GM21367 (cell line): Measurements from ENCODE around the gene MMRN2.
"Not testable (repeated sequence)": the region's sequence is repeated elsewhere in the genome, so short reads cannot be mapped to it uniquely, and the experiment has no call there.

Experiments used
- ATAC-seq: cut with Tn5 transposase; IDR thresholded peaks from one replicate; pipeline ENCODE4 v1.9.1; 2021; ENCODE audit not compliant: unreplicated experiment

The MMRN2 gene

DNA sequence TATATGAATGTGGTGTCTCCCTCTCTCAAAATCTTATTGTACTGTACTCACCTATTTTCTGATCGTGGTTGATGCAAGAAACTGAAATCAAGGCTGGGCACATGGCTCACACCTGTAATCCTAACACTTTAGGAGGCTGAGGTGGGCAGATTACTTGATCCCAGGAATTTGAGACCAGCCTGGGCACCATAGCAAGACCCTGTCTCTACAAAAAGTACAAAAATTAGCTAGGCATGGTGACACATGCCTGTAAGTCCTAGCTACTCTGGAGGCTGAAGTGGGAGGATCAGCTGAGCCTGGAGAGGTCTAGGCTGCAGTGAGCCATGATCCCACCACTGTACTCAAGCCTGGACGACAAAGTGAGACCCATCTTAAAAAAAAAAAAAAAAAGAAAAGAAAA is 16.0 kb downstream of the MMRN2 start:
- ATAC-seq, result no peak

DNA sequence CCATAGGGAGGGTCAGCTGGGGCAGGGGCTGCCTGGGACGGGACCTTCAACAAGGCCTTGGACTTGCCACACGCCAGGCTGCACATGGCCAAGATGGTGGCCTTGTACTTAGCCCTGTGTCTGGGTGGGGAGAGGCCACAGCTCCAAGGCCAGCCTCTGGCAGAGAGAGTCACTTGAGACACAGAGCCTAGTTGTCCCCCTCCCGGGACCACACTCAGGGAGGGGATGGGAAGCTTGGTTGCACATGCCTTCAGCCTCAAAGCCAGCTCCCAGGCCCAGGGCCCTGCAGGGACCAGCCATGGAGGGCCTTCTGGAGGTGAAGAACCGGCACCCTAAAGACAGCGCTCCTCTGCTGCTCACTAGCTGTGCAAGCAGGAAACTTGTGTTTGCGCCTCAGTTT is 16.7 kb downstream of the MMRN2 start:
- ATAC-seq, result no peak

- not testable (repeated sequence) for ATAC-seq
Measured at GRCh38 chr10:86940076-86940475, 17.3 kb downstream of the MMRN2 start.

GRCh38 chr10:86938260-86938659 is 19.2 kb downstream of the MMRN2 start:
- no peak for ATAC-seq

GRCh38 chr10:86937502-86938154 is 19.8 kb downstream of the MMRN2 start:
- ATAC-seq, result no peak

DNA sequence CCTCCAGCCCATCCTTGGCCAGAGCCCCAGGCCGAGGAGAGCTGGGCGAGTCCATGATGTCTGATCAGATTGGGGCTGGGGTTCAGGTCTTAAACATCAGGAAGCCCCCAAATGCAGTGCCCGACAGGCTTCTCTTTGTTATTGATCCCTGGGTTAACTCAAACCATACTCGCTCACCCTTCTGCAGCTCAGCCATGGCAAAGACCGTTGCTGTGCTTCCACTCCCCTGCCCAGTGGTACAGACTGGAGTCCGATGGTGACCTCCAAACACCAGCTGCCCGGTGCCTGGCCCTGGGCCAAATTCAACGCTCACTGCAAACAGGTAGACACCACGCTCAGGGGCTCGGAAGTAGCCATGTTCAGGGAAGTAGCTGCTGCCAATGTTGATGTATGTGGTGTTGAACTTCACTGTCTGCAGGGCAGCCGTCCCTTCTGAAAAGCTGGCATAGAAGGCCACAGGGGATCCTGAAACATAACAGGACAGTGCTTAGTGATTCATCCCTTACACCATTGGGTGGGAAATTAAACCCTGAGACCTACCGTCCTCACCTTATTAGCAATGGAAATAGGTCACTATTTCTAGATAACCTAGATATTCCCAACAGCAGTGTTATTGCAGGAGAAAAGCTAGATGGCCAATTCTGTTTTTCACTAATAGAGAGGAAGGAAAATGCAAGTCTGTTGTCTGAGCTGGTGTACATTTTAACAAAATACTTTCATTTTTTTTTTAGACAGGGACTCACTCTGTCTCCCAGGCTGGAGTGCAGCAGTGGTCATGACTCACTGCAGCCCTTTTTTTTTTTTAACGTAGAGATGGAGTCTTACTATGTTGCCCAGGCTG is 20.5 kb downstream of the MMRN2 start:
- ATAC-seq, result no peak

DNA sequence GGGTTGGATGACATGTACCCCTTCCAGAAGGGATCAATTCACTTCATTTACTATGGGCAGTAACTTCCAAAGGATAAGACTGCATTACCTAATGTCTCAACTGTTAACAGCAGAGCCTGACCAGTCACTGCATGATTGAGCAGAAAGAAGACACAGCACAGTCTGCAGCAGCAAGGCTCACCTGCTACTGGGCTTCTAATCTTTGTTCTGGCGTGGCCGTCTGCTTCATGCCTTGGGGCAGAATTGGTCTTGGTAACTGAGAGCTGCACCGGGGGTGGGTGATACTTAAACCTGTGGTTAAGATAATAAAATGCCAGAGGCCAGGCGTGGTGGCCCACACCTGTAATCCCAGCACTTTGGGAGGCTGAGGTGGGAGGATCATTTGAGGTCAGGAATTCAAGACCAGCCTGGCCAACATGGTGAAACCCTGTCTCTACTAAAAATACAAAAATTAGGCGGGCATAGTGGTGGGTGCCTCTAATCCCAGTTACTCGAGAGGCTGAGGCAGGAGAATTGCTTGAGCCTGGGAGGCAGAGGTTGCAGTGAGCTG is 23.2 kb downstream of the MMRN2 start:
- not testable (repeated sequence) for ATAC-seq

DNA sequence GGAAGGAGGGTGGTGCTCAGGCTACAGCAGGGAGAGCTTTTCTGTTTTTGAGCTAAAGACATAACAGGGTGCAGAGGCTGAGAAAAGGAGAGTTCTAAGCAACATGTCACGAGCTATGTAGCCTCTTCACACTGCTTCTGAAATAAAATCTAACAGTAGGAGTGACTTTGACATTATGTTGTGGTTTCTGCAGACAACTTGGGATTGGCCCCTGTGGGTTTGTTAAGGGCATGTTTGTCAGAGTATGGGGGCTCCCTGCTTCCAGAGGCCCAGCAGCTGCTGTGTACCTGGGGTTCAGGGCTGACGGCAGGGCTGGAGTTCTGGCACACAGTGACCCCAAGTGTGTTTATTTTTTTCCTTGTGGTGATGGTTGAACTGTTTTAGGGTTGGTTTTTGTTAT is 24.7 kb downstream of the MMRN2 start:
- no peak for ATAC-seq

GRCh38 chr10:86931872-86932271 is 25.5 kb downstream of the MMRN2 start:
- ATAC-seq, result no peak

DNA sequence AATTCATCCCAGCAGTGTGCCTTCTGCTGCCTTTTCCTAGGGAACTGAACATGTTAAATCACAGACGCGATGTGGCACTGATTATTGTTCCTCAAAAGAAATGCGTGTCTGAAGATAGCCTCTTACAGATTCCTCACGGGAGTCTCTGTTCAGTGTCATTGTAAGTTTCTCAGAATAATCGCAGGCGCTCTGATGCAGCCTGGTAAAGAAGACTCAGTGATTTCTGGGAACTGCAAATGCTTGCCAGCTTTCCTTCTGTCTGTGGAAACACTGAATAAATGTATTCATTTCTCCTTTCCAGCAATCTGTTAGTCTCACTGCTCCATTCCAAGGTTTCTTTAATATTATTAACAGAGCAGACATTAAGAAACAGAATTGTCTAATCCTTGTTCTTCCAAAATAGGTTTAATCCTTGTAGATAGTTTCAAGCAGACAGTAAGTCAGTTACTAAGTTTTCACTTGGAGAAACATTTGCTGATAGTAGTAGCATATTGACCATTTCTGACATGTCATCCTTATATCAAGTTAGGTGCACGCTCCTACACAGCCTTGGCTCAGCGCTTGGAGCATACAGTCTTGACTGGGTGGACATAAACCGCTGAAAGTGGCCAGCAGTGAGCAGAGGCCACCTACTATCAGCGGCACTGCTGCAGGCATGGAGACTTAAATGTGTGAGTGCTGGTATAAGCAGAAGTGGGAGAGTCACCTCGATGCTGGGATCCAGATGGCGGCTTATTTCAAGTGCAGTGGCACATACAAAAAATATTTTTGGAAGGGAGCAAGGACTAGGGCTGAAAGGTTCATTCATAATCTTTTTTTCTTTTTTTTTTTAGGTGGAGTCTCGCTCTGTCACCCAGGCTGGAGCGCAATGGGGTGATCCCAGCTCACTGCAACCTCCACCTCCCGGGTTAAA is 27.7 kb downstream of the MMRN2 start:
- no peak for ATAC-seq

DNA sequence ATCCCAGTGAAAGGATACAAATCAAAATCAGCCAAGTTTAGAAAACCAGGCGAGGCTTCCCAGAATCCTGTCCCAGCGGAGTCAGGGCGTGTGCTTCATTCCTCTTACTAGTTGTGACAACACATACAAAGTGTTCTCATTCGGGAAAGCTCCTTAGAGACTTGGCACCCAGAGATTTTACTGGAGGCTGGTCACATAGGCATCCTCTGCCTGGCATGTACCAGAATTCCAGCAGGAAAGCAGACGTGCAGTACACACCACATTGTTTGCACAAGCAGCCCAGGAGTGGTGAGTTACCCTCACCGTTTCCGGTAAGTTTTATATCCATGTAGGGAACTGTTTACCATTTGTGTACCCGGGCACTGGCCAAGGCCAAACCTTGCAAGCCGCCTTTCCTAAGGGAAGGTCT is 34.9 kb downstream of the MMRN2 start:
- no peak for ATAC-seq

GRCh38 chr10:86918022-86918471 is 39.4 kb downstream of the MMRN2 start:
- no peak for ATAC-seq

GRCh38 chr10:86914734-86915133 is 42.7 kb downstream of the MMRN2 start:
- no peak for ATAC-seq

GRCh38 chr10:86905429-86905828 is 52.0 kb downstream of the MMRN2 start:
- no peak for ATAC-seq

GRCh38 chr10:86904600-86904999 is 52.8 kb downstream of the MMRN2 start:
- no peak for ATAC-seq

DNA sequence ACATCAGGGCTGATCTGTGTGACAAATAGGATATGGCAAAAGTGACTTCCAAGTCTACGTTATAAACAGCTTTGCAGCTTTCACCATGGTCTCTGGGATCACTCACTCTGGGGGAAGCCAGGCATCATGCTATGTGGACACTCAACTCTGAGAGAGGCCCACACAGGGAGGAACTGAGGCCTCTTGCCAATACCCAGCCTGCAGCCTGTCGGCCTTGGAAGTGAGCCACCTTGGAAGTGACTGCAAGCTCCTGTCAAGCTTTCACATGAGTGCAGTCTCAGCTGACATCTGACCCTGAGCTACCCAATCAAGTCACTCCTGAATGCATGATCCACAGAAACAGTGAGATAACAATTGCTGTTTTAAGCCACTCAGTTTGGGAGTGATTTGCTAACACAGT is 56.5 kb downstream of the MMRN2 start:
- ATAC-seq, result no peak

- ATAC-seq, result no peak
Measured at GRCh38 chr10:86899670-86900276, 57.6 kb downstream of the MMRN2 start.

- no peak for ATAC-seq
Measured at GRCh38 chr10:86899132-86899531, 58.3 kb downstream of the MMRN2 start.

DNA sequence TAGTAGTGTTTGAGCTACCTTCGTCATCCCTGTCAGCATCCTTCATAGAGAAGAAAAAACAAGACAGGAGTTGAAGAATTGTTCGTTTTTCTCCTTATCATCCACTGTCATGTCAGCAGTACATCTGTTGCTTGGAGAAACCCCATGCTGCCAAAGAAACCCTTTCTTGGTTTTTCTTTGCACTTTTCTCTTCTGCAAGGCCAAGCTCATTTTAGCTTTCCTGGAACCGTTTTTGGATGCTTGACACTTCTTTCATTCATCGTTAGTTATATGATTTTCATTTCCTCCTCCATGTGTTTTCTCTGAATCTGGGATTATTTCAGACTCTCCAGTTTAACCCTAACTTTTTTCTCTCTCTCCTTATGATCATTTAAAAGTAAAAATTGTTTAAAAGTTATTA is 58.9 kb downstream of the MMRN2 start:
- ATAC-seq, result no peak

DNA sequence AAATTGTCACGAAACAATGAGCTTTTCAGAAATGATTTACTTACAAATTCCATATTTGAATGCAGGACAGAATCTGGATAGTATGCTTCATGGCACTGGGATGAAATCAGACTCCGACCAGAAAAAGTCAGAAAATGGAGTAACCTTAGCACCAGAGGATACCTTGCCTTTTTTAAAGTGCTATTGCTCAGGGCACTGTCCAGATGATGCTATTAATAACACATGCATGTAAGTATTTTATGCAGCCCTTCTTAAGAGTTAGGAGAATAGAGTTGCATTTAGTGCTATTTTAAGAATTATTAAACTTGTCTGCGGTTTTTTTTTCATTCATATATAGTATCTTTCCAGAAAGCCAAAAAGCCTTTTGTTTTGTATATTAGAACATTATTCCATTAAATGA is 67.4 kb downstream of the MMRN2 start:
- no peak for ATAC-seq
